ENCODE results near the gene SORCS2.

SORCS2 gene

GRCh38 chr4:7326306-7326692 lies 134.0 kb downstream of the SORCS2 start:
- Histone ChIP-seq H3K4me3 (ENCODE audit: low read length) (no peak overlapping the region), H3K27ac (ENCODE audit: low read depth, low read length) (no peak overlapping the region), H3K4me1 (ENCODE audit: insufficient read depth, low read length) (peaks cover 4% of the 10 kb centered on the region; the same call in 1 of the 2 replicates), H3K9me3 (ENCODE audit: insufficient read depth, low read depth, low read length) (no peaks in the 10 kb centered on the region), H3K27me3 (ENCODE audit: insufficient read depth, low read length) (no peaks in the 10 kb centered on the region), H3K36me3 (ENCODE audit: insufficient read depth, low read length) (no peaks in the 10 kb centered on the region), H3K9ac (ENCODE audit: low read depth, low read length) (no peak overlapping the region)
- WGBS: 94% methylated on average over 12 of the region's 12 CpGs

GRCh38 chr4:7326693-7327340 lies 134.5 kb downstream of the SORCS2 start:
- Histone ChIP-seq H3K27ac (ENCODE audit: low read depth, low read length) (no peak overlapping the region), H3K9ac (ENCODE audit: low read depth, low read length) (no peak overlapping the region), H3K4me3 (ENCODE audit: low read length) (no peak overlapping the region)

GRCh38 chr4:7327341-7327885 lies 135.1 kb downstream of the SORCS2 start:
- no peaks in the 10 kb centered on the region for H3K9me3 ChIP-seq (ENCODE audit: insufficient read depth, low read depth, low read length)
- peaks cover 1% of the 10 kb centered on the region; the same call in 1 of the 2 replicates for H3K4me1 ChIP-seq (ENCODE audit: insufficient read depth, low read length)
- H3K4me3 ChIP-seq (ENCODE audit: low read length): no peak overlapping the region
- H3K36me3 ChIP-seq (ENCODE audit: insufficient read depth, low read length): no peaks in the 10 kb centered on the region
- H3K9ac ChIP-seq (ENCODE audit: low read depth, low read length): no peak overlapping the region
- H3K27me3 ChIP-seq (ENCODE audit: insufficient read depth, low read length): no peaks in the 10 kb centered on the region
- H3K27ac ChIP-seq (ENCODE audit: low read depth, low read length): no peak overlapping the region
- WGBS: 89% methylated on average over 17 of the region's 17 CpGs

More at GRCh38 chr4:7326693-7327340, 134.5 kb downstream of the SORCS2 start:
- no peaks in the 10 kb centered on the region for H3K9me3 ChIP-seq (ENCODE audit: insufficient read depth, low read depth, low read length)
- H3K4me1 ChIP-seq (ENCODE audit: insufficient read depth, low read length): peaks cover 4% of the 10 kb centered on the region; the same call in 1 of the 2 replicates
- H3K27me3 ChIP-seq (ENCODE audit: insufficient read depth, low read length): no peaks in the 10 kb centered on the region
- no peaks in the 10 kb centered on the region for H3K36me3 ChIP-seq (ENCODE audit: insufficient read depth, low read length)
- 92% methylated on average over 20 of the region's 20 CpGs for WGBS

GRCh38 chr4:7328162-7328912 lies 136.0 kb downstream of the SORCS2 start:
- Histone ChIP-seq H3K9me3 (ENCODE audit: insufficient read depth, low read depth, low read length) (no peaks in the 10 kb centered on the region), H3K27me3 (ENCODE audit: insufficient read depth, low read length) (no peaks in the 10 kb centered on the region), H3K4me1 (ENCODE audit: insufficient read depth, low read length) (no peaks in the 10 kb centered on the region)

GRCh38 chr4:7328913-7329638 lies 136.7 kb downstream of the SORCS2 start:
- 86% methylated on average over 22 of the region's 22 CpGs for WGBS
- no peak overlapping the region for H3K9ac ChIP-seq (ENCODE audit: low read depth, low read length)
- H3K36me3 ChIP-seq (ENCODE audit: insufficient read depth, low read length): no peaks in the 10 kb centered on the region
- no peaks in the 10 kb centered on the region for H3K27me3 ChIP-seq (ENCODE audit: insufficient read depth, low read length)
- H3K9me3 ChIP-seq (ENCODE audit: insufficient read depth, low read depth, low read length): no peaks in the 10 kb centered on the region
- no peak overlapping the region for H3K27ac ChIP-seq (ENCODE audit: low read depth, low read length)
- H3K4me1 ChIP-seq (ENCODE audit: insufficient read depth, low read length): no peaks in the 10 kb centered on the region
- no peak overlapping the region for H3K4me3 ChIP-seq (ENCODE audit: low read length)

More at GRCh38 chr4:7328162-7328912, 136.0 kb downstream of the SORCS2 start:
- Histone ChIP-seq H3K36me3 (ENCODE audit: insufficient read depth, low read length) (no peaks in the 10 kb centered on the region), H3K27ac (ENCODE audit: low read depth, low read length) (no peak overlapping the region), H3K9ac (ENCODE audit: low read depth, low read length) (no peak overlapping the region), H3K4me3 (ENCODE audit: low read length) (no peak overlapping the region)
- WGBS: 94% methylated on average over 15 of the region's 15 CpGs

GRCh38 chr4:7330031-7330596 lies 137.8 kb downstream of the SORCS2 start:
- H3K4me3 ChIP-seq (ENCODE audit: low read length): no peak overlapping the region

GRCh38 chr4:7330811-7331681 lies 138.7 kb downstream of the SORCS2 start:
- Histone ChIP-seq H3K4me1 (ENCODE audit: insufficient read depth, low read length) (no peaks in the 10 kb centered on the region), H3K27me3 (ENCODE audit: insufficient read depth, low read length) (no peaks in the 10 kb centered on the region), H3K27ac (ENCODE audit: low read depth, low read length) (no peak overlapping the region), H3K36me3 (ENCODE audit: insufficient read depth, low read length) (no peaks in the 10 kb centered on the region), H3K9ac (ENCODE audit: low read depth, low read length) (no peak overlapping the region), H3K9me3 (ENCODE audit: insufficient read depth, low read depth, low read length) (no peaks in the 10 kb centered on the region), H3K4me3 (ENCODE audit: low read length) (no peak overlapping the region)
- WGBS: 92% methylated on average over 22 of the region's 22 CpGs

More at GRCh38 chr4:7330031-7330596, 137.8 kb downstream of the SORCS2 start:
- no peaks in the 10 kb centered on the region for H3K36me3 ChIP-seq (ENCODE audit: insufficient read depth, low read length)
- WGBS: 94% methylated on average over 17 of the region's 17 CpGs
- no peaks in the 10 kb centered on the region for H3K27me3 ChIP-seq (ENCODE audit: insufficient read depth, low read length)
- H3K27ac ChIP-seq (ENCODE audit: low read depth, low read length): no peak overlapping the region
- no peaks in the 10 kb centered on the region for H3K9me3 ChIP-seq (ENCODE audit: insufficient read depth, low read depth, low read length)
- no peaks in the 10 kb centered on the region for H3K4me1 ChIP-seq (ENCODE audit: insufficient read depth, low read length)
- H3K9ac ChIP-seq (ENCODE audit: low read depth, low read length): no peak overlapping the region

- H3K4me1 ChIP-seq (ENCODE audit: insufficient read depth, low read length): no peaks in the 10 kb centered on the region
- no peaks in the 10 kb centered on the region for H3K9me3 ChIP-seq (ENCODE audit: insufficient read depth, low read depth, low read length)
- H3K9ac ChIP-seq (ENCODE audit: low read depth, low read length): no peak overlapping the region
- no peaks in the 10 kb centered on the region for H3K36me3 ChIP-seq (ENCODE audit: insufficient read depth, low read length)
- no peak overlapping the region for H3K4me3 ChIP-seq (ENCODE audit: low read length)
- no peak overlapping the region for H3K27ac ChIP-seq (ENCODE audit: low read depth, low read length)
- H3K27me3 ChIP-seq (ENCODE audit: insufficient read depth, low read length): no peaks in the 10 kb centered on the region
- WGBS: 87% methylated on average over 11 of the region's 11 CpGs
Measured at GRCh38 chr4:7331682-7332000, 139.3 kb downstream of the SORCS2 start.

GRCh38 chr4:7332216-7333023 lies 140.1 kb downstream of the SORCS2 start:
- no peaks in the 10 kb centered on the region for H3K9me3 ChIP-seq (ENCODE audit: insufficient read depth, low read depth, low read length)
- no peak overlapping the region for H3K27ac ChIP-seq (ENCODE audit: low read depth, low read length)
- no peaks in the 10 kb centered on the region for H3K36me3 ChIP-seq (ENCODE audit: insufficient read depth, low read length)
- H3K27me3 ChIP-seq (ENCODE audit: insufficient read depth, low read length): no peaks in the 10 kb centered on the region
- H3K4me1 ChIP-seq (ENCODE audit: insufficient read depth, low read length): no peaks in the 10 kb centered on the region
- no peak overlapping the region for H3K9ac ChIP-seq (ENCODE audit: low read depth, low read length)
- WGBS: 92% methylated on average over 15 of the region's 15 CpGs
- no peak overlapping the region for H3K4me3 ChIP-seq (ENCODE audit: low read length)

Measured in HUES64 (cell line).